ENCODE results near the gene RWDD4. TPM values are rescaled to one million over a fixed set of nuclear protein-coding genes. Genes with fewer than 3 reads are reported as not detected.

Gene RWDD4
- total and polyA plus RNA-seq, 9 of the 15 experiments (the other 6 are each of a cell fraction or from before 2014, with no cell fraction given) = 8.4 to 32.5 (median 24.2) TPM

GRCh38 chr4:183617075-183617474, 41.9 kb downstream of the RWDD4 start (continued):
- TF ChIP-seq THRB (CRISPR knock-in tag; conservative IDR thresholded peaks at IDR 0.05) = 0 out of 2 replicates have a peak, but pooled peaks have one; percentile 21

GRCh38 chr4:183612329-183613250, 46.4 kb downstream of the RWDD4 start:
- ChIA-PET POLR2A (interaction anchor here (1.4 kb wide), 1 partner anchor 12 kb away, joined by 3 read pairs; no protein-coding TSS in a partner anchor), CTCF (ENCODE audit: low intra/inter-chr PET ratio) (no interaction called here)
- Histone ChIP-seq H3K79me2 (ENCODE audit: control insufficient read depth, insufficient read depth, low read length) (no peaks in the 10 kb centered on the region), H3K9ac (ENCODE audit: insufficient read depth in 1 of 2, low read depth in 2 of 2, low read length in 2 of 2) (0 out of 4 replicates have a peak overlapping the region, but pooled peaks of 1 of the 2 experiments have one; percentile 14), H3K27ac (ENCODE audit: extremely low read depth, low read depth, low read length) (no peak overlapping the region), H2AFZ (ENCODE audit: low read depth, low read length) (no peak overlapping the region), H3K4me2 (ENCODE audit: insufficient read depth, low read length) (no peak overlapping the region), H3K36me3 (ENCODE audit: control insufficient read depth, insufficient read depth, low read length) (no peaks in the 10 kb centered on the region), H3K27me3 (ENCODE audit: control insufficient read depth in 2 of 2, insufficient read depth in 2 of 2, low read length in 2 of 2) (peaks cover 5 to 18% of the 10 kb centered on the region in 2 experiments; a peak in 4 of 5 replicates), H3K4me3 (no peak overlapping the region), H3K9me3 (replicated peaks; ENCODE audit: control insufficient read depth, insufficient read depth, low read depth, low read length) (no peaks in the 10 kb centered on the region), H3K4me1 (replicated peaks in 1 of 2; ENCODE audit: control insufficient read depth in 2 of 2, insufficient read depth in 2 of 2, low read length in 2 of 2) (peaks cover 0 to 12% of the 10 kb centered on the region in 2 experiments; a peak in 2 of 5 replicates), H4K20me1 (replicated peaks; ENCODE audit: control insufficient read depth, insufficient read depth, low read length) (no peaks in the 10 kb centered on the region), H3K9me1 (ENCODE audit: control insufficient read depth, insufficient read depth, low read length) (no peaks in the 10 kb centered on the region)
- in situ Hi-C loops (cut with MboI) (no loop called here), intact Hi-C loops (cut with micrococcal nuclease) (no loop called here)
- FAIRE-seq = no peak
- ATAC-seq = no peak; the same call in 2 of the 3 replicates
- BruUV-seq (replicated peaks) = no TSS peak
- TF ChIP-seq KLF6 (CRISPR knock-in tag; IDR thresholded peaks at IDR 0.05; ENCODE audit: borderline replicate concordance) (no peak), ZNF134 (CRISPR knock-in tag; conservative IDR thresholded peaks at IDR 0.05) (peak; percentile 96), RBM25 (IDR thresholded peaks at IDR 0.05; ENCODE audit: low read depth, low read length, severe bottlenecking) (peak; percentile 5), MTA3 (IDR thresholded peaks at IDR 0.05; ENCODE audit: borderline replicate concordance) (no peak)
- WGBS (ENCODE audit: insufficient coverage, low coverage, missing lambda C conversion rate) = 19% methylated on average over 20 of the region's 20 CpGs
- DNase-seq (ENCODE audit: extremely low read depth in 1 of 4, low spot score in 3 of 4) = no peak
